Neural progenitor cell (in vitro differentiated cells): ENCODE data around the gene PTGER1. TPM values are rescaled to one million over a fixed set of nuclear protein-coding genes. Genes with fewer than 3 reads are reported as not detected.

Source experiments
- DNase-seq: peaks from one replicate; pipeline ENCODE4 v3.0.0-alpha.2; 2016; ENCODE audit warnings: low spot score
- H2AFZ ChIP-seq: fragments of 200-600 bp; sonication (generic); replicated peaks from 2 replicates; pipeline ENCODE4 v1.6.1; 2016; ENCODE audit warnings: antibody characterized with exemption
- H3F3A ChIP-seq: fragments of 200-600 bp; sonication (generic); 2 replicates; pipeline ENCODE4 v1.6.1; 2016; ENCODE audit warnings: antibody characterized with exemption, low read depth
- H3K27ac ChIP-seq: fragments of 200-600 bp; sonication (generic); 2 replicates; pipeline ENCODE4 v1.5.1; 2016; ENCODE audit warnings: mild to moderate bottlenecking
- H3K27me3 ChIP-seq: fragments of 200-600 bp; sonication (generic); 2 replicates; pipeline ENCODE4 v1.6.1; 2016; ENCODE audit warnings: mild to moderate bottlenecking, moderate library complexity
- H3K36me3 ChIP-seq: fragments of 200-600 bp; sonication (generic); 2 replicates; pipeline ENCODE4 v1.5.1; 2016
- H3K4me1 ChIP-seq: fragments of 200-600 bp; sonication (generic); 2 replicates; pipeline ENCODE4 v1.6.1; 2016; ENCODE audit warnings: mixed run types
- H3K4me2 ChIP-seq: fragments of 200-600 bp; sonication (generic); 2 replicates; pipeline ENCODE4 v1.6.1; 2016
- H3K4me3 ChIP-seq: fragments of 200-600 bp; sonication (generic); 2 replicates; pipeline ENCODE4 v1.5.1; 2016
- H3K79me2 ChIP-seq: fragments of 200-600 bp; sonication (generic); 2 replicates; pipeline ENCODE4 v1.6.1; 2016; ENCODE audit warnings: low read depth
- H3K9ac ChIP-seq: fragments of 200-600 bp; sonication (generic); 2 replicates; pipeline ENCODE4 v1.6.1; 2016
- H3K9me3 ChIP-seq: fragments of 200-600 bp; sonication (generic); 2 replicates; pipeline ENCODE4 v1.5.1; 2016; ENCODE audit warnings: low read depth
- H4K20me1 ChIP-seq: fragments of 200-600 bp; sonication (generic); 2 replicates; pipeline ENCODE4 v1.6.1; 2016; ENCODE audit warnings: low read depth
- H3K27ac Mint-ChIP-seq: 3 replicates; pipeline ENCODE4 v1.8.0; 2021; ENCODE audit warnings: mixed read lengths
- H3K27me3 Mint-ChIP-seq: 2 replicates; pipeline ENCODE4 v1.8.0; 2022; ENCODE audit warnings: low read depth, mild to moderate bottlenecking, inconsistent platforms, moderate library complexity, mixed read lengths; ENCODE audit not compliant: insufficient read depth
- H3K36me3 Mint-ChIP-seq: 3 replicates; pipeline ENCODE4 v1.8.0; 2021; ENCODE audit warnings: mixed read lengths
- H3K4me1 Mint-ChIP-seq: 3 replicates; pipeline ENCODE4 v1.8.0; 2021; ENCODE audit warnings: mixed read lengths
- H3K4me3 Mint-ChIP-seq: 3 replicates; pipeline ENCODE4 v1.8.0; 2021; ENCODE audit warnings: mild to moderate bottlenecking, moderate library complexity, mixed read lengths
- H3K9me3 Mint-ChIP-seq: 3 replicates; pipeline ENCODE4 v1.8.0; 2020; ENCODE audit warnings: mixed read lengths
- CTCF ChIP-seq: fragments of 200-600 bp; sonication (generic); IDR thresholded peaks from 2 replicates; pipeline ENCODE4 v1.5.1; 2017; ENCODE audit warnings: antibody characterized with exemption, mild to moderate bottlenecking
- EZH2 ChIP-seq: fragments of 200-600 bp; sonication (generic); IDR thresholded peaks from 2 replicates; pipeline ENCODE4 v1.6.1; 2017; ENCODE audit warnings: antibody characterized with exemption, mild to moderate bottlenecking, moderate library complexity
- EZH2phosphoT487 ChIP-seq: fragments of 200-600 bp; sonication (generic); IDR thresholded peaks from 2 replicates; pipeline ENCODE4 v1.6.1; 2017; ENCODE audit warnings: antibody characterized with exemption
- total RNA-seq: library from RNA; depleted of rRNA; stranded (reverse); fragments of >200 nt; gene quantifications from 2 replicates; pipeline ENCODE4 v1.2.3, GENCODE V29; 2015; ENCODE audit warnings: low replicate concordance

PTGER1 gene
- total RNA-seq, 1 donor from 2014 or later: not detected

GRCh38 chr19:14502334-14503092, 27.4 kb upstream of the PTGER1 start:
- peaks cover 8% of the 10 kb centered on the region for H3K27me3 Mint-ChIP-seq
- no peak overlapping the region for H3K4me2 ChIP-seq

GRCh38 chr19:14497228-14497921, 22.2 kb upstream of the PTGER1 start:
- H3F3A ChIP-seq: peaks cover 13% of the 10 kb centered on the region
- Mint-ChIP-seq H3K9me3 (no peaks in the 10 kb centered on the region), H3K27ac (peak overlapping the region; percentile 88), H3K36me3 (peaks cover 5% of the 10 kb centered on the region), H3K27me3 (peaks cover 14% of the 10 kb centered on the region), H3K4me3 (peak overlapping the region; percentile 81), H3K4me1 (peaks cover 24% of the 10 kb centered on the region)
- no peaks in the 10 kb centered on the region for H3K9me3 ChIP-seq
- H3K4me3 ChIP-seq: no peak overlapping the region
- no peaks in the 10 kb centered on the region for H3K36me3 ChIP-seq
- H4K20me1 ChIP-seq: peaks cover 31% of the 10 kb centered on the region
- H2AFZ ChIP-seq: peak overlapping the region; percentile 43
- peaks cover 35% of the 10 kb centered on the region for H3K79me2 ChIP-seq
- no peak overlapping the region for H3K9ac ChIP-seq
- no peaks in the 10 kb centered on the region for H3K27me3 ChIP-seq
- peaks cover 10% of the 10 kb centered on the region for H3K4me1 ChIP-seq
- H3K27ac ChIP-seq: no peak overlapping the region
- H3K4me2 ChIP-seq: no peak overlapping the region
- no peak for TF ChIP-seq CTCF
- no peak for TF ChIP-seq EZH2
- no peak for TF ChIP-seq EZH2phosphoT487
- DNase-seq: no peak

More at GRCh38 chr19:14502334-14503092, 27.4 kb upstream of the PTGER1 start:
- no peaks in the 10 kb centered on the region for H4K20me1 ChIP-seq
- no peaks in the 10 kb centered on the region for H3K4me1 ChIP-seq
- peak overlapping the region; percentile 50 for H3K27ac Mint-ChIP-seq
- H3K27ac ChIP-seq: no peak overlapping the region
- H3K36me3 Mint-ChIP-seq: no peaks in the 10 kb centered on the region
- H3K4me3 Mint-ChIP-seq: no peak overlapping the region
- H2AFZ ChIP-seq: no peak overlapping the region
- no peaks in the 10 kb centered on the region for H3K27me3 ChIP-seq
- no peak for TF ChIP-seq CTCF
- no peak for TF ChIP-seq EZH2
- no peak for TF ChIP-seq EZH2phosphoT487
- H3K4me1 Mint-ChIP-seq: peaks cover 8% of the 10 kb centered on the region
- no peak overlapping the region for H3K9ac ChIP-seq
- no peaks in the 10 kb centered on the region for H3K9me3 Mint-ChIP-seq
- H3K79me2 ChIP-seq: no peaks in the 10 kb centered on the region
- H3K4me3 ChIP-seq: no peak overlapping the region
- no peak for DNase-seq
- no peaks in the 10 kb centered on the region for H3K36me3 ChIP-seq
- H3F3A ChIP-seq: peaks cover 6% of the 10 kb centered on the region
- H3K9me3 ChIP-seq: no peaks in the 10 kb centered on the region

DNA sequence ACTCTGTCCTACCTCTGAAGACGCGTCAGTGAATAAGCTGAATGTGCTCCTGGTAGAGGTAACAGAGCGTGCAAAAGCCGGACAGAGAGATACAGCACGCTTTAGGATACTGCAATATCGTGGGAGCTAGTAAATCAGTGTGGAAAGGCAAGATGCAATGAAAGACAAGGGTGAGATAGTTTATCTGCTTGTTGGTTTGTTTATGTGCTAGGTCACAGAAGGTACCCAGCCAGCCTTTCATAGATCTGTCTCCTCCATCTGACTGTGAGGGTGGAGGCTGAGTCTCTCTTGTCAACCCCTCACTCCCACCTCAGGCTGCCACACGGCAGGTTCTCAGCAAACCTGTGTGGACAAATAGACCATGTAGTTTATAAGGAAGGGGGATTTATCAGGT, 21.7 kb upstream of the PTGER1 start:
- peaks cover 14% of the 10 kb centered on the region for H3K27me3 Mint-ChIP-seq

More for the DNA sequence above, 21.7 kb upstream of the PTGER1 start:
- H4K20me1 ChIP-seq: peaks cover 33% of the 10 kb centered on the region
- peak overlapping the region; percentile 28 for H3K4me3 ChIP-seq
- H3K4me3 Mint-ChIP-seq: peak overlapping the region; percentile 81
- peaks cover 13% of the 10 kb centered on the region for H3F3A ChIP-seq
- peak overlapping the region; percentile 43 for H2AFZ ChIP-seq
- H3K4me1 Mint-ChIP-seq: peaks cover 24% of the 10 kb centered on the region
- no peaks in the 10 kb centered on the region for H3K9me3 ChIP-seq
- TF ChIP-seq EZH2phosphoT487 (no peak), EZH2 (no peak), CTCF (no peak)
- H3K4me2 ChIP-seq: peak overlapping the region; percentile 45
- peaks cover 5% of the 10 kb centered on the region for H3K36me3 Mint-ChIP-seq
- no peak overlapping the region for H3K9ac ChIP-seq
- no peaks in the 10 kb centered on the region for H3K27me3 ChIP-seq
- no peaks in the 10 kb centered on the region for H3K36me3 ChIP-seq
- peaks cover 10% of the 10 kb centered on the region for H3K4me1 ChIP-seq
- no peak for DNase-seq
- peak overlapping the region; percentile 18 for H3K27ac Mint-ChIP-seq
- no peaks in the 10 kb centered on the region for H3K9me3 Mint-ChIP-seq
- H3K27ac ChIP-seq: no peak overlapping the region
- H3K79me2 ChIP-seq: peaks cover 35% of the 10 kb centered on the region
